ENCODE results near the gene RAB11FIP3.
"Not testable (repeated sequence)": the region's sequence is repeated elsewhere in the genome, so short reads cannot be mapped to it uniquely, and the experiment has no call there.

The RAB11FIP3 gene

GRCh38 chr16:467249-467871 is 41.9 kb downstream of the RAB11FIP3 start:
- DNase-seq (ENCODE audit: low spot score) = not testable (repeated sequence)

GRCh38 chr16:468068-468821 is 42.8 kb downstream of the RAB11FIP3 start:
- no peak for DNase-seq (ENCODE audit: low spot score)

- DNase-seq (ENCODE audit: low spot score) = not testable (repeated sequence)
Observed at GRCh38 chr16:469459-469858, 44.0 kb downstream of the RAB11FIP3 start.

- no peak for DNase-seq (ENCODE audit: low spot score)
Observed at GRCh38 chr16:470418-470817, 45.0 kb downstream of the RAB11FIP3 start.

- peak; percentile 87 for DNase-seq (ENCODE audit: low spot score)
Observed at GRCh38 chr16:471353-472198, 46.1 kb downstream of the RAB11FIP3 start.

- DNase-seq (ENCODE audit: low spot score) = no peak
Observed at GRCh38 chr16:472199-472504, 46.7 kb downstream of the RAB11FIP3 start.

GRCh38 chr16:473046-474043 is 47.9 kb downstream of the RAB11FIP3 start:
- no peak for DNase-seq (ENCODE audit: low spot score)

GRCh38 chr16:474420-475122 is 49.1 kb downstream of the RAB11FIP3 start:
- no peak for DNase-seq (ENCODE audit: low spot score)

GRCh38 chr16:476039-476438 is 50.6 kb downstream of the RAB11FIP3 start:
- no peak for DNase-seq (ENCODE audit: low spot score)

- no peak for DNase-seq (ENCODE audit: low spot score)
Observed at GRCh38 chr16:477301-478157, 52.1 kb downstream of the RAB11FIP3 start.

- not testable (repeated sequence) for DNase-seq (ENCODE audit: low spot score)
Observed at GRCh38 chr16:478287-478686, 52.8 kb downstream of the RAB11FIP3 start.

- DNase-seq (ENCODE audit: low spot score) = no peak
Observed at GRCh38 chr16:482468-483185, 57.2 kb downstream of the RAB11FIP3 start.

- peak; percentile 57 for DNase-seq (ENCODE audit: low spot score)
Observed at GRCh38 chr16:483341-484075, 58.1 kb downstream of the RAB11FIP3 start.

- no peak for DNase-seq (ENCODE audit: low spot score)
Observed at GRCh38 chr16:489606-490005, 64.2 kb downstream of the RAB11FIP3 start.

GRCh38 chr16:490768-491167 is 65.3 kb downstream of the RAB11FIP3 start:
- DNase-seq (ENCODE audit: low spot score) = no peak

- DNase-seq (ENCODE audit: low spot score) = no peak
Observed at GRCh38 chr16:491220-491919, 65.9 kb downstream of the RAB11FIP3 start.

- DNase-seq (ENCODE audit: low spot score) = no peak
Observed at GRCh38 chr16:492211-492875, 66.9 kb downstream of the RAB11FIP3 start.

Measured in iPS-NIHi11 (cell line).